Fibroblast of skin of left quadriceps (primary cell): ENCODE measurements around the gene FDXR.
"Not testable (repeated sequence)": the region's sequence is repeated elsewhere in the genome, so short reads cannot be mapped to it uniquely, and the experiment has no call there.

ENCODE experiments used
- DNase-seq, 2 experiments: peaks; one replicate each; pipeline ENCODE4 v3.0.0-alpha.2; 2013; ENCODE audit warnings: low read depth in 2 of 2

Gene FDXR

GRCh38 chr17:74872313-74873036 lies at the start of gene FDXR:
Gene FDXR (minus strand): TSS chr17:74872994. CDS start chr17:74872944, 50 bp downstream.
- no peak for DNase-seq

GRCh38 chr17:74922172-74922571 lies 49.4 kb upstream of the FDXR start:
- no peak for DNase-seq

- no peak for DNase-seq
These were observed 49.0 kb upstream of the FDXR start for GRCh38 chr17:74921769-74922168.

- DNase-seq = no peak
These were observed 48.4 kb upstream of the FDXR start for GRCh38 chr17:74921026-74921681.

- DNase-seq = no peak
These were observed 47.8 kb upstream of the FDXR start for GRCh38 chr17:74920642-74921025.

GRCh38 chr17:74920306-74920620 lies 47.5 kb upstream of the FDXR start:
- no peak for DNase-seq

GRCh38 chr17:74919440-74920305 lies 46.9 kb upstream of the FDXR start:
- DNase-seq = no peak

GRCh38 chr17:74918906-74919305 lies 46.1 kb upstream of the FDXR start:
- no peak for DNase-seq

GRCh38 chr17:74917430-74917829 lies 44.6 kb upstream of the FDXR start:
- no peak for DNase-seq

GRCh38 chr17:74916851-74917199 lies 44.0 kb upstream of the FDXR start:
- no peak for DNase-seq

GRCh38 chr17:74916136-74916850 lies 43.5 kb upstream of the FDXR start:
- DNase-seq = no peak

GRCh38 chr17:74911423-74911822 lies 38.6 kb upstream of the FDXR start:
- not testable (repeated sequence) for DNase-seq

GRCh38 chr17:74909097-74909496 lies 36.3 kb upstream of the FDXR start:
- not testable (repeated sequence) for DNase-seq

GRCh38 chr17:74907012-74907411 lies 34.2 kb upstream of the FDXR start:
- DNase-seq = no peak

GRCh38 chr17:74906214-74906793 lies 33.5 kb upstream of the FDXR start:
- DNase-seq = not testable (repeated sequence)

- no peak for DNase-seq
These were observed 32.1 kb upstream of the FDXR start for GRCh38 chr17:74904687-74905409.

- DNase-seq = no peak
These were observed 30.9 kb upstream of the FDXR start for GRCh38 chr17:74903671-74904070.

- DNase-seq = no peak
These were observed 30.2 kb upstream of the FDXR start for GRCh38 chr17:74903034-74903433.

- DNase-seq = no peak
These were observed 28.8 kb upstream of the FDXR start for GRCh38 chr17:74901353-74902135.

- DNase-seq = no peak
These were observed 27.4 kb upstream of the FDXR start for GRCh38 chr17:74900208-74900607.
